A549 (cell line): ENCODE results near the gene FAM47E. TPM values are rescaled to one million over a fixed set of nuclear protein-coding genes. Genes with fewer than 3 reads are reported as not detected.

Source experiments
- ATAC-seq, 2 experiments: fragments of 200-7000 bp in 1 of 2; fragments of >200 bp in 1 of 2; cut with Nextera tagmentation in 1 of 2; cut with Tn5 transposase in 1 of 2; 3 replicates each; pipeline versions ENCODE4 v1.8.0 to v1.9.1; 2018 to 2020; ENCODE audit warnings: mild to moderate bottlenecking in 1 of 2, moderate library complexity in 1 of 2
- CTCF ChIA-PET: fragments of 300-600 bp; sonication (Branson Sonifier 250); formaldehyde crosslinking; extraction: SDS; loops from one replicate; lab custom pipeline; 2021; ENCODE audit warnings: antibody characterized with exemption, inconsistent platforms; lab: Yijun Ruan, JAX
- POLR2A ChIA-PET: fragments of 350-600 bp; formaldehyde crosslinking; extraction: SDS; loops from one replicate; lab custom pipeline; 2021; ENCODE audit warnings: antibody characterized with exemption, inconsistent platforms; lab: Yijun Ruan, JAX
- DNase-seq, 2 experiments: peaks; one replicate each; pipeline versions ENCODE4 v3.0.0 to v3.0.0-alpha.2; 2011 to 2016; ENCODE audit warnings: low read depth in 1 of 2, low spot score in 1 of 2
- FAIRE-seq: peaks from 2 replicates; lab custom pipeline; 2011; peaks lifted over from hg19 to GRCh38; lab: Jason Lieb, UNC
- H3K27ac ChIP-seq, 2 experiments: fragments of >200 bp; sonication (Bioruptor Twin); formaldehyde crosslinking; 3 replicates each; pipeline ENCODE4 v1.5.1; 2016 to 2017
- H3K4me1 ChIP-seq: fragments of >200 bp; sonication (Bioruptor Twin); formaldehyde crosslinking; 3 replicates; pipeline ENCODE4 v1.6.1; 2016
- H3K4me2 ChIP-seq: fragments of >200 bp; sonication (Bioruptor Twin); formaldehyde crosslinking; 3 replicates; pipeline ENCODE4 v1.6.1; 2016
- H3K4me3 ChIP-seq: fragments of >200 bp; sonication (Bioruptor Twin); formaldehyde crosslinking; 3 replicates; pipeline ENCODE4 v1.5.1; 2016
- H3K9me3 ChIP-seq: fragments of >200 bp; sonication (Bioruptor Twin); formaldehyde crosslinking; 3 replicates; pipeline ENCODE4 v1.6.1; 2016
- CBX2 ChIP-seq: fragments of 200-600 bp; sonication (generic); IDR thresholded peaks from 2 replicates; pipeline ENCODE4 v1.6.1; 2016; ENCODE audit warnings: low read depth, mild to moderate bottlenecking, borderline replicate concordance
- CBX8 ChIP-seq: fragments of 200-600 bp; sonication (generic); IDR thresholded peaks from 2 replicates; pipeline ENCODE4 v1.6.1; 2016
- CHD2 ChIP-seq: fragments of 150-350 bp; IDR thresholded peaks from 2 replicates; pipeline ENCODE4 v1.6.1; 2014; ENCODE audit warnings: low read length; ENCODE audit not compliant: partially characterized antibody
- EP300 ChIP-seq, 2 experiments: fragments of >200 bp; sonication (Bioruptor Twin); formaldehyde crosslinking; IDR thresholded peaks; 2 replicates in 1 of 2; 3 replicates in 1 of 2; pipeline ENCODE4 v1.6.1; 2016 to 2017
- FOSB ChIP-seq: fragments of 250-450 bp; sonication (Bioruptor Pico); IDR thresholded peaks from 2 replicates; pipeline ENCODE4 v1.5.0; 2020; ENCODE audit warnings: mild to moderate bottlenecking, moderate library complexity
- FOXS1 ChIP-seq: fragments of 250-450 bp; sonication (Bioruptor Pico); IDR thresholded peaks from 2 replicates; pipeline ENCODE4 v1.5.0; 2020; ENCODE audit warnings: mild to moderate bottlenecking, moderate library complexity
- GATA3 ChIP-seq: IDR thresholded peaks from 2 replicates; pipeline ENCODE4 v1.6.1; 2012; ENCODE audit warnings: borderline replicate concordance
- HDAC2 ChIP-seq: fragments of 200-600 bp; sonication (generic); IDR thresholded peaks from 2 replicates; pipeline ENCODE4 v1.6.1; 2016
- HOXA7 ChIP-seq: fragments of 250-450 bp; sonication (Bioruptor Pico); IDR thresholded peaks from 2 replicates; pipeline ENCODE4 v1.5.0; 2020; ENCODE audit warnings: mild to moderate bottlenecking, moderate library complexity
- HOXB5 ChIP-seq: fragments of 250-450 bp; sonication (Bioruptor Pico); IDR thresholded peaks from 2 replicates; pipeline ENCODE4 v1.5.0; 2020; ENCODE audit warnings: mild to moderate bottlenecking, moderate library complexity
- JUN ChIP-seq, 2 experiments: fragments of >200 bp; sonication (Bioruptor Twin); formaldehyde crosslinking; IDR thresholded peaks; 2 replicates in 1 of 2; 3 replicates in 1 of 2; pipeline ENCODE4 v1.6.1; 2016 to 2017
- MAFK ChIP-seq: fragments of 450-650 bp; IDR thresholded peaks from 2 replicates; pipeline ENCODE4 v1.6.1; 2014; ENCODE audit not compliant: partially characterized antibody
- NFE2L2 ChIP-seq: fragments of 150-350 bp; conservative IDR thresholded peaks from 2 replicates; pipeline ENCODE4 v1.6.1; 2014; ENCODE audit warnings: low read length
- PHF8 ChIP-seq: fragments of 200-600 bp; sonication (generic); IDR thresholded peaks from 2 replicates; pipeline ENCODE4 v1.6.1; 2016; ENCODE audit warnings: low read depth, mild to moderate bottlenecking, antibody characterized with exemption, moderate library complexity, borderline replicate concordance
- POLR2AphosphoS2 ChIP-seq: conservative IDR thresholded peaks from 2 replicates; pipeline ENCODE4 v1.6.1; 2012; ENCODE audit warnings: low read length, improper control_type of control experiment, inconsistent platforms
- RARB ChIP-seq: fragments of 250-450 bp; sonication (Bioruptor Pico); IDR thresholded peaks from 2 replicates; pipeline ENCODE4 v1.8.0; 2021; ENCODE audit warnings: mild to moderate bottlenecking, moderate library complexity
- ZC3H11A ChIP-seq: fragments of 450-650 bp; IDR thresholded peaks from 2 replicates; pipeline ENCODE4 v1.6.1; 2014; ENCODE audit warnings: antibody characterized with exemption, mild to moderate bottlenecking
- ZFP36 ChIP-seq: fragments of 450-650 bp; IDR thresholded peaks from 2 replicates; pipeline ENCODE4 v1.6.1; 2014; ENCODE audit warnings: borderline replicate concordance; ENCODE audit not compliant: partially characterized antibody
- WGBS: methylation state at CpG from one replicate; pipeline ENCODE4 v1.1.6; 2017; ENCODE audit errors: missing lambda C conversion rate; 5-methylcytosine and 5-hydroxymethylcytosine counted together
- polyA plus RNA-seq, 4 experiments: library from polyadenylated mRNA; depleted of rRNA in 3 of 4; stranded (reverse); fragments of >200 nt; fragmentation: RNase III in 1 of 4; extraction: RNeasy Plus Mini Kit Qiagen cat#74134 plus additional on column Dnase treatment in 1 of 4; gene quantifications; 2 replicates in 3 of 4; 3 replicates in 1 of 4; pipeline ENCODE4 v1.2.3, GENCODE V29; 2011 to 2017
- TF ChIP-seq, protein P1 (sequence below): IDR thresholded peaks from 2 replicates; pipeline ENCODE4 v1.6.1; 2012; ENCODE audit warnings: low read depth, borderline replicate concordance
- TF ChIP-seq, protein P2 (sequence below): fragments of >200 bp; sonication (Bioruptor Twin); formaldehyde crosslinking; IDR thresholded peaks from 3 replicates; pipeline ENCODE4 v1.5.1; 2016
- TF ChIP-seq, protein P3 (sequence below): fragments of >200 bp; sonication (Bioruptor Twin); formaldehyde crosslinking; IDR thresholded peaks from 3 replicates; pipeline ENCODE4 v1.6.1; 2016
- TF ChIP-seq, protein P4 (sequence below): fragments of 450-650 bp; IDR thresholded peaks from 2 replicates; pipeline ENCODE4 v1.6.1; 2014; ENCODE audit warnings: antibody characterized with exemption
- TF ChIP-seq, protein P5 (sequence below): IDR thresholded peaks from 2 replicates; pipeline ENCODE4 v1.6.1; 2012

FAM47E gene
- polyA plus RNA-seq, 2 of the 4 experiments (the other 2 are of a cell fraction): 0.23 to 0.85 TPM

DNA sequence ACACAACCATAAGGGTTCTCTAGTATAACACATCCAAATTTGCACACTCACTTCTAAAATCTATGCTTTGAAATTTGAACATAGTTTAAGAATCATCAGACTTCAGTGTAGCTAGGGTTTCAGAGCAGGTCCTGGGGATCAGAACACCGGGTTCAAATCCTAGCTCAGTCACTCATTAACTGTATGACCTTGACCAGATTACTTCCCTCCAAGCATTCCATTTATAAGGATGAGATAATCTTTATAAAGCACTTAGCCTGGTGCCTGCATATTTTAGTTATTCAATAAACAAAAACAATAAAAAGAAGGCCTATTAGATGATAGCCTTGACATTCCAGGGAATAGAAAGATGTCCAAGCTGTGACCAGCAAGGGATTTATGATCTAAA lies 50.2 kb downstream of the FAM47E start:
- Histone ChIP-seq H3K4me3 (no peak overlapping the region), H3K4me1 (peaks cover 32% of the 10 kb centered on the region), H3K27ac (peak overlapping the region; percentile 55 to 84), H3K9me3 (peaks cover 17% of the 10 kb centered on the region; the same call in 2 of the 3 replicates), H3K4me2 (peak overlapping the region; percentile 71)
- no peak for TF ChIP-seq HOXA7 (CRISPR knock-in tag)
- TF ChIP-seq PHF8: no peak
- no peak for TF ChIP-seq MAFK
- no peak for TF ChIP-seq JUN (IDR thresholded peaks at IDR 0.05)
- no peak for TF ChIP-seq ZC3H11A
- TF ChIP-seq POLR2AphosphoS2: no peak
- TF ChIP-seq FOXS1 (CRISPR knock-in tag): no peak
- no peak for TF ChIP-seq EP300 (IDR thresholded peaks at IDR 0.05)
- TF ChIP-seq, protein P1, sequence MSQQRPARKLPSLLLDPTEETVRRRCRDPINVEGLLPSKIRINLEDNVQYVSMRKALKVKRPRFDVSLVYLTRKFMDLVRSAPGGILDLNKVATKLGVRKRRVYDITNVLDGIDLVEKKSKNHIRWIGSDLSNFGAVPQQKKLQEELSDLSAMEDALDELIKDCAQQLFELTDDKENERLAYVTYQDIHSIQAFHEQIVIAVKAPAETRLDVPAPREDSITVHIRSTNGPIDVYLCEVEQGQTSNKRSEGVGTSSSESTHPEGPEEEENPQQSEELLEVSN: no peak
- TF ChIP-seq, protein P2, sequence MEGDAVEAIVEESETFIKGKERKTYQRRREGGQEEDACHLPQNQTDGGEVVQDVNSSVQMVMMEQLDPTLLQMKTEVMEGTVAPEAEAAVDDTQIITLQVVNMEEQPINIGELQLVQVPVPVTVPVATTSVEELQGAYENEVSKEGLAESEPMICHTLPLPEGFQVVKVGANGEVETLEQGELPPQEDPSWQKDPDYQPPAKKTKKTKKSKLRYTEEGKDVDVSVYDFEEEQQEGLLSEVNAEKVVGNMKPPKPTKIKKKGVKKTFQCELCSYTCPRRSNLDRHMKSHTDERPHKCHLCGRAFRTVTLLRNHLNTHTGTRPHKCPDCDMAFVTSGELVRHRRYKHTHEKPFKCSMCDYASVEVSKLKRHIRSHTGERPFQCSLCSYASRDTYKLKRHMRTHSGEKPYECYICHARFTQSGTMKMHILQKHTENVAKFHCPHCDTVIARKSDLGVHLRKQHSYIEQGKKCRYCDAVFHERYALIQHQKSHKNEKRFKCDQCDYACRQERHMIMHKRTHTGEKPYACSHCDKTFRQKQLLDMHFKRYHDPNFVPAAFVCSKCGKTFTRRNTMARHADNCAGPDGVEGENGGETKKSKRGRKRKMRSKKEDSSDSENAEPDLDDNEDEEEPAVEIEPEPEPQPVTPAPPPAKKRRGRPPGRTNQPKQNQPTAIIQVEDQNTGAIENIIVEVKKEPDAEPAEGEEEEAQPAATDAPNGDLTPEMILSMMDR: no peak
- TF ChIP-seq HOXB5 (CRISPR knock-in tag): no peak
- no peak for TF ChIP-seq HDAC2
- TF ChIP-seq CHD2: no peak
- no peak for TF ChIP-seq ZFP36
- TF ChIP-seq RARB (CRISPR knock-in tag): no peak
- no peak for TF ChIP-seq FOSB (CRISPR knock-in tag)
- TF ChIP-seq NFE2L2: no peak
- TF ChIP-seq, protein P3, sequence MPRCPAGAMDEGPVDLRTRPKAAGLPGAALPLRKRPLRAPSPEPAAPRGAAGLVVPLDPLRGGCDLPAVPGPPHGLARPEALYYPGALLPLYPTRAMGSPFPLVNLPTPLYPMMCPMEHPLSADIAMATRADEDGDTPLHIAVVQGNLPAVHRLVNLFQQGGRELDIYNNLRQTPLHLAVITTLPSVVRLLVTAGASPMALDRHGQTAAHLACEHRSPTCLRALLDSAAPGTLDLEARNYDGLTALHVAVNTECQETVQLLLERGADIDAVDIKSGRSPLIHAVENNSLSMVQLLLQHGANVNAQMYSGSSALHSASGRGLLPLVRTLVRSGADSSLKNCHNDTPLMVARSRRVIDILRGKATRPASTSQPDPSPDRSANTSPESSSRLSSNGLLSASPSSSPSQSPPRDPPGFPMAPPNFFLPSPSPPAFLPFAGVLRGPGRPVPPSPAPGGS: no peak
- no peak for TF ChIP-seq GATA3
- CTCF ChIA-PET: no interaction called here
- no peak for DNase-seq
- no peak for ATAC-seq
- no peak for FAIRE-seq
- POLR2A ChIA-PET: interaction anchor here (1.0 kb wide), 1 partner anchor 88 kb away, joined by 3 read pairs; the partner anchor contains the start of gene SCARB2
- 0% methylated on average over 1 of the region's 1 CpG for WGBS

DNA sequence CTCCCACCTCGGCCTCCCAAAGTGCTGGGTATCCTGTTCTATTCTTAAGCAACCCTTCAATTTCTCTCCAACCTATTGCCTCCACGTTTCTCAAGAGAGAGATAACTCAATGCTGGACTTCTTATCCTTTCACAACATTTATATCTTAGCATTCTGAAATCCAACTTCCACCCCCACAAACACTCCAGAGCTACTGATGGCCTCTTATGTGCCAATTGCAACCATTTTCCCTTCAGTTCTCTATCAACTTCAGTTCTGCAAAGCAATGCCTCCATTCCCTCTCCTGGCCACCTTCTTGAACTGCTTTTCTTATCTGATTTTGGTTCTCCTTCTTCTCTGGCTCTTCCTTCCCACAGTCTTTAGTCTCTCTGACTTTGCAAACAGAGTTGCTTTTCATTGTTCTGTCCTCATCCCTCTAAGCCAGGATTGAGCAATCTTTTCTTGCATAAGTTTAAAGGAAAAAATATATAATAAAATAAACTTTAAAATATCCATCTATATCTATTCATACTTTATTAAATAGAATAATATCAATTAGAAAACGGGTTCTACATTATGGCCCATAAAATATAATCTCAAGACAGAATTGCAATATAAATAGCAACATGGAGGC lies 51.4 kb downstream of the FAM47E start:
- TF ChIP-seq HDAC2: no peak
- TF ChIP-seq, protein P4, sequence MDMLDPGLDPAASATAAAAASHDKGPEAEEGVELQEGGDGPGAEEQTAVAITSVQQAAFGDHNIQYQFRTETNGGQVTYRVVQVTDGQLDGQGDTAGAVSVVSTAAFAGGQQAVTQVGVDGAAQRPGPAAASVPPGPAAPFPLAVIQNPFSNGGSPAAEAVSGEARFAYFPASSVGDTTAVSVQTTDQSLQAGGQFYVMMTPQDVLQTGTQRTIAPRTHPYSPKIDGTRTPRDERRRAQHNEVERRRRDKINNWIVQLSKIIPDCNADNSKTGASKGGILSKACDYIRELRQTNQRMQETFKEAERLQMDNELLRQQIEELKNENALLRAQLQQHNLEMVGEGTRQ: no peak
- TF ChIP-seq, protein P5, sequence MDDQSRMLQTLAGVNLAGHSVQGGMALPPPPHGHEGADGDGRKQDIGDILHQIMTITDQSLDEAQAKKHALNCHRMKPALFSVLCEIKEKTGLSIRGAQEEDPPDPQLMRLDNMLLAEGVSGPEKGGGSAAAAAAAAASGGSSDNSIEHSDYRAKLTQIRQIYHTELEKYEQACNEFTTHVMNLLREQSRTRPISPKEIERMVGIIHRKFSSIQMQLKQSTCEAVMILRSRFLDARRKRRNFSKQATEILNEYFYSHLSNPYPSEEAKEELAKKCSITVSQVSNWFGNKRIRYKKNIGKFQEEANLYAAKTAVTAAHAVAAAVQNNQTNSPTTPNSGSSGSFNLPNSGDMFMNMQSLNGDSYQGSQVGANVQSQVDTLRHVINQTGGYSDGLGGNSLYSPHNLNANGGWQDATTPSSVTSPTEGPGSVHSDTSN: no peak
- TF ChIP-seq CBX8: no peak
- TF ChIP-seq CBX2: no peak
- ChIA-PET CTCF (no interaction called here), POLR2A (interaction anchor here (0.7 kb wide), 1 partner anchor 118 kb away, joined by 3 read pairs; the partner anchor contains the start of gene CCDC158)
- Histone ChIP-seq H3K9me3 (peaks cover 10% of the 10 kb centered on the region; the same call in 2 of the 3 replicates), H3K4me1 (peaks cover 35% of the 10 kb centered on the region), H3K4me2 (no peak overlapping the region), H3K27ac (peak overlapping the region; percentile 24 to 84; a peak in 2 of 6 replicates), H3K4me3 (no peak overlapping the region)
- WGBS: 88% methylated on average over 3 of the region's 3 CpGs
- no peak for FAIRE-seq
- DNase-seq: no peak
- ATAC-seq: no peak
